ENCODE results near the gene ZSCAN18. TPM values are rescaled to one million over a fixed set of nuclear protein-coding genes. Genes with fewer than 3 reads are reported as not detected.

The ZSCAN18 gene
- polyA plus RNA-seq, 1 donor from 2014 or later: 399 TPM

DNA sequence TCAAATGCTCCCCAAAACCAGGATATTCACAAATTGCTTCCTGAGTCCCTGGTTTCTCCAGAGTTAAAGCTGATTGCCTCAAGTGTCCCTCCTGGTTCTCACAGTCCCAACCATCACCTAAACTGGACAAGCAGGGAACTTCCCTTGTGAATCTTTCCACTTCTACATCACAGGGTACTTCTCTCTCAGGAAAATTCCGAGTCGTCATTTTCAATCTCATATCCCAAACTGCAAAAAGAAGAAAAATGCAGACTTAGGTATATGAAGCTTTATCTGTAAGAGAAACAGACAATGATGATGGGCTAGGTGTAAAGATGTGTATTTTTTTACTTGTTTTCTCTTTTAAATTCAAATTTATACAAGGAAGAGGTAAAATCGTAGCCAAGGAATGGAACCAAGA lies 31.3 kb upstream of the ZSCAN18 start:
- peaks cover 76% of the 10 kb centered on the region for H3K9me3 ChIP-seq (ENCODE audit: low read length)
- no peak overlapping the region for H3K27ac ChIP-seq (ENCODE audit: low read length)
- H3F3A ChIP-seq (ENCODE audit: insufficient read depth, low read length, poor library complexity, severe bottlenecking): no peaks in the 10 kb centered on the region
- no peaks in the 10 kb centered on the region for H4K20me1 ChIP-seq (ENCODE audit: insufficient read depth)
- H3K27me3 ChIP-seq (ENCODE audit: insufficient read depth, low read depth, low read length): no peaks in the 10 kb centered on the region
- no peak overlapping the region for H3K4me2 ChIP-seq (ENCODE audit: low read length)
- no peak overlapping the region for H3K4me3 ChIP-seq (ENCODE audit: low read length)
- TF ChIP-seq, protein P1, sequence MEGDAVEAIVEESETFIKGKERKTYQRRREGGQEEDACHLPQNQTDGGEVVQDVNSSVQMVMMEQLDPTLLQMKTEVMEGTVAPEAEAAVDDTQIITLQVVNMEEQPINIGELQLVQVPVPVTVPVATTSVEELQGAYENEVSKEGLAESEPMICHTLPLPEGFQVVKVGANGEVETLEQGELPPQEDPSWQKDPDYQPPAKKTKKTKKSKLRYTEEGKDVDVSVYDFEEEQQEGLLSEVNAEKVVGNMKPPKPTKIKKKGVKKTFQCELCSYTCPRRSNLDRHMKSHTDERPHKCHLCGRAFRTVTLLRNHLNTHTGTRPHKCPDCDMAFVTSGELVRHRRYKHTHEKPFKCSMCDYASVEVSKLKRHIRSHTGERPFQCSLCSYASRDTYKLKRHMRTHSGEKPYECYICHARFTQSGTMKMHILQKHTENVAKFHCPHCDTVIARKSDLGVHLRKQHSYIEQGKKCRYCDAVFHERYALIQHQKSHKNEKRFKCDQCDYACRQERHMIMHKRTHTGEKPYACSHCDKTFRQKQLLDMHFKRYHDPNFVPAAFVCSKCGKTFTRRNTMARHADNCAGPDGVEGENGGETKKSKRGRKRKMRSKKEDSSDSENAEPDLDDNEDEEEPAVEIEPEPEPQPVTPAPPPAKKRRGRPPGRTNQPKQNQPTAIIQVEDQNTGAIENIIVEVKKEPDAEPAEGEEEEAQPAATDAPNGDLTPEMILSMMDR (IDR thresholded peaks at IDR 0.05; ENCODE audit: poor library complexity, severe bottlenecking): no peak
- TF ChIP-seq EP300 (conservative IDR thresholded peaks at IDR 0.05; ENCODE audit: poor library complexity, severe bottlenecking): no peak
- TF ChIP-seq REST (IDR thresholded peaks at IDR 0.05; ENCODE audit: borderline replicate concordance): no peak
- no peak for TF ChIP-seq TAF1 (IDR thresholded peaks at IDR 0.05; ENCODE audit: low read depth)
- TF ChIP-seq MXI1 (conservative IDR thresholded peaks at IDR 0.05; ENCODE audit: poor library complexity, severe bottlenecking): no peak
- no peak for TF ChIP-seq SMC3 (conservative IDR thresholded peaks at IDR 0.05; ENCODE audit: poor library complexity)
- no peak for TF ChIP-seq EZH2 (IDR thresholded peaks at IDR 0.05; ENCODE audit: borderline replicate concordance, insufficient read depth, low read length, poor library complexity, severe bottlenecking)
- TF ChIP-seq POLR2AphosphoS5 (IDR thresholded peaks at IDR 0.05): no peak
- TF ChIP-seq RAD21 (conservative IDR thresholded peaks at IDR 0.05): no peak
- peaks cover 44% of the 10 kb centered on the region for H3K36me3 ChIP-seq (ENCODE audit: insufficient read depth, low read length)
- no peaks in the 10 kb centered on the region for H3K9me2 ChIP-seq (ENCODE audit: insufficient read depth, low read length)
- H3K79me2 ChIP-seq (replicated peaks; ENCODE audit: insufficient read depth, low read length): no peaks in the 10 kb centered on the region
- H2AFZ ChIP-seq (ENCODE audit: low read depth, low read length): no peak overlapping the region
- H3K9ac ChIP-seq (ENCODE audit: low read length): no peak overlapping the region

- Histone ChIP-seq H3K4me2 (ENCODE audit: low read length) (no peak overlapping the region), H3K79me2 (replicated peaks; ENCODE audit: insufficient read depth, low read length) (no peaks in the 10 kb centered on the region), H3K4me3 (ENCODE audit: low read length) (no peak overlapping the region), H3K9ac (ENCODE audit: low read length) (no peak overlapping the region), H2AFZ (ENCODE audit: low read depth, low read length) (no peak overlapping the region), H3K36me3 (ENCODE audit: insufficient read depth, low read length) (peaks cover 40% of the 10 kb centered on the region), H4K20me1 (ENCODE audit: insufficient read depth) (no peaks in the 10 kb centered on the region), H3K27me3 (ENCODE audit: insufficient read depth, low read depth, low read length) (no peaks in the 10 kb centered on the region), H3K27ac (ENCODE audit: low read length) (no peak overlapping the region), H3K9me3 (ENCODE audit: low read length) (peaks cover 78% of the 10 kb centered on the region), H3F3A (ENCODE audit: insufficient read depth, low read length, poor library complexity, severe bottlenecking) (no peaks in the 10 kb centered on the region), H3K9me2 (ENCODE audit: insufficient read depth, low read length) (no peaks in the 10 kb centered on the region)
- TF ChIP-seq, protein P1 (IDR thresholded peaks at IDR 0.05; ENCODE audit: poor library complexity, severe bottlenecking): no peak
- TF ChIP-seq EZH2 (IDR thresholded peaks at IDR 0.05; ENCODE audit: borderline replicate concordance, insufficient read depth, low read length, poor library complexity, severe bottlenecking): no peak
- TF ChIP-seq TAF1 (IDR thresholded peaks at IDR 0.05; ENCODE audit: low read depth): no peak
- TF ChIP-seq SMC3 (conservative IDR thresholded peaks at IDR 0.05; ENCODE audit: poor library complexity): no peak
- TF ChIP-seq MXI1 (conservative IDR thresholded peaks at IDR 0.05; ENCODE audit: poor library complexity, severe bottlenecking): no peak
- no peak for TF ChIP-seq REST (IDR thresholded peaks at IDR 0.05; ENCODE audit: borderline replicate concordance)
- no peak for TF ChIP-seq RAD21 (conservative IDR thresholded peaks at IDR 0.05)
- TF ChIP-seq EP300 (conservative IDR thresholded peaks at IDR 0.05; ENCODE audit: poor library complexity, severe bottlenecking): no peak
- no peak for TF ChIP-seq POLR2AphosphoS5 (IDR thresholded peaks at IDR 0.05)
Measured at GRCh38 chr19:58128041-58128685, 30.1 kb upstream of the ZSCAN18 start.

All from neural cell (in vitro differentiated cells).